NOMO-1 treated with dmso at 0.1 percent for 144 hours (cell line): Measurements from ENCODE around the gene ZHX3.

ENCODE experiments used
- DNase-seq: peaks from one replicate; lab custom pipeline; 2025; ENCODE audit not compliant: unreplicated experiment; lab: John Stamatoyannopoulos, UW

Gene ZHX3

DNA sequence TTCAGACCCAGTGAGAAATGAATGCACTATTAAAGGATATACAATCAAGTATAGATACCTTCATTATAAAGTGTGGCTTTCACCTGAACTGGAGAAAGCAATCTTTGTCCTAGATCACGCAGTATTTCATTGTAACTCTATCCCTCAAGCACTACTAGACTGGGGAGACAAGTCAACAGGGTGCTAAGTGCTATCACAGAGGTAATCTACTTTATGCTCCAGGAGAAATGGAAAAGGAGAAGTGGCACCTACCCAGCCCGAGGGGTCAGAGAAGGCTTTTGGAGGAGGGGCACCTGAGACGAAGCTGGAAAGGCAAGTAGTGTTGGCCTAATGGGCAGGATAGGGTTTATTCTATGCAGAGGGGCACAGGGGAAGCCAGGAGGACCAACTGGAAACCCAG is 17.1 kb downstream of the ZHX3 start:
- DNase-seq: no peak

DNA sequence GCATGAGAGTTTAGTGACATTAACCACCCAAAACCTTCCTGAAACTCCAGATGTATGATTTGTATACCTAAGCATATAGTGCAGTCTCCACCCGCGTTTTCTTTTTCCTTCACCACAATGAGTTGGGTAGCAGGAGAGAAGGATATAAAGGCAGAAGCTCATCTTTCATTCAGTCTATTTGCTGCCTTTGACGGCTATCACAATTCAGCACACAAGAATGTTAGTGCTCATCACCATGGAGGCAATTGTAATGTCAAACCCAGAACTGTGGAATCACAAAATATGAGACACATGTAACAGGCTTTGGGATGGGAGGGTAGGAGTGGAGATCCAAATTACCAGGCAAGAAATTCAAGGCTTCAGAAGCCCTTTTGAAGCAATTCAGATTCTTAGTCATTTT is 17.6 kb downstream of the ZHX3 start:
- DNase-seq: no peak

DNA sequence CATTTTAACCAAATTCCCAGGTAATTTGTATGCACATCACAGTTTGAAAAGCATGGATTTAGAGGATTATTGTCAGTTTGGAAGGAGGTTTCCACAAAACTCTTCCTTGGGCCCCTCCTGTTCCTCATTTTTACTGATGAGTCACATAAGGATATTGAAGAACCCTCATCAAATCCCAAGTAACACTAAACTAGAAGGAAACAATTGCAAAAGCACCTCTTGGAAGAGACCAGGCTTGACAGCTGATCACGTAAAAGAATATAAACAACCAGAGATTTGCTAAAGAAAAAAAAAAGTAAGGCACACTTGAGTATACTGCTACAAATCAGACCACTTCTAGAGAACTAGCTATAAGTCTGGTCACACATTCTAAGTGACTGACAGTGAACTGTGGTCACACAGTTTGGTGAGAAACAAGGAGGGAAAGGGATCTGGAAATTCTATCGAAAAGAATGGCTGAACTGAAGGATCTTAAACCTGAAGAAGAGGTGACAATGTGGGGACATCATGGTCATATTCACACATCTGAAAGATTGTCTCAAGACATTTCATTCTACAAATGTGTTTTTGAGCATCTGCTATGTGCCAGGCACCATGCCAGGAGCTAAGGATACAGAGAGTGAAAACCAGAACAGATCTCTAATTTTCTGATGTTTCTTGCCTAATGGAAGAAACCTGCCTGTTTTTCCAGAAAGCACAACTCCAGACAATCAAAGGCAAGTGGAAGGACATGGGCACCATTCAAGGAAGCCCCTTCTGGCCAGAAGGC is 24.1 kb downstream of the ZHX3 start:
- no peak for DNase-seq

DNA sequence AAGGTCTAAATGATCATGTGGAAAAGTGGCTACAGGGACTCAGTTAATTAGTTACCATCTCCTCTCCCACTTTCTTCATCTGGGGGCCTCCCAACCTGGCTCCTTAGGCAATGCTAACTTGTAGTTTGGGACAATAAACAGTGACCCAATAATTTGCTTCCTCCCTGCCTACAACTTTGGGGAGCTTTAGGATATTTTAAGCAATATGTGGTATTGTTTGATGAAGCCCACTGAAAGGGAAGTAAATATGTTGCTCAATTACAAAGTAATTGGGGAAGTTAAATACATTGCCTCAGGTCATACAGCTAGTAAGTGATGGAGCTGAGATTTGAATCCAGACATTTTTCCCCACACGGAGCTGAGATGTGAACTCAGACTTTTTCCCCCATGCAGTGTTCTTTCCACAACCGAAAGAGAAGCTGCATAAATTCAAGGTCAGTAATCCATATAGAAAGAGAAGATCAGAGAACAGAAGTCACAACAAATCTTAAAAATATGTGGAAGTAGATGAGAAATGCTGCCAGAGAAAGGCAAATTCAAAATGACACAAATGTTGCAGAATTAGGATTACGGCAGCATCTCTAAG is 26.6 kb downstream of the ZHX3 start:
- DNase-seq: peak; percentile 64

DNA sequence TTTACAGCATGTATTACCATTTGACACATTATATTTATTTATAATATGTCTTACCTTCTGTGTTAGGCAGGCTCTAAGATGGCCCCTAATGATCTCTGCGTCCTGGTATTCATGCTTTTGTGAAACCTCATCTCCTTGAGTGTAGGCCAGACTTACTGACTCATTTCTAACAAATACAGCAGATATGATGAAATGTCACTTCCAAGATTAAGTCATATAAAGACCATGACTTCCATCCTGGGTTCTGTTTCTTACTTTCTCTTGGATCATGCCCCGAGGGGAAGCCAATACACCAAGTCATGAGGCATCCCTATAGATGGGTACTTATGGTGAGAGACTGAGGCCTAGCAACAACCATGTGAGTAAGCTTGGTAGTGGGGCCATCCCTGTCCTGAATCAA is 30.2 kb downstream of the ZHX3 start:
- no peak for DNase-seq

DNA sequence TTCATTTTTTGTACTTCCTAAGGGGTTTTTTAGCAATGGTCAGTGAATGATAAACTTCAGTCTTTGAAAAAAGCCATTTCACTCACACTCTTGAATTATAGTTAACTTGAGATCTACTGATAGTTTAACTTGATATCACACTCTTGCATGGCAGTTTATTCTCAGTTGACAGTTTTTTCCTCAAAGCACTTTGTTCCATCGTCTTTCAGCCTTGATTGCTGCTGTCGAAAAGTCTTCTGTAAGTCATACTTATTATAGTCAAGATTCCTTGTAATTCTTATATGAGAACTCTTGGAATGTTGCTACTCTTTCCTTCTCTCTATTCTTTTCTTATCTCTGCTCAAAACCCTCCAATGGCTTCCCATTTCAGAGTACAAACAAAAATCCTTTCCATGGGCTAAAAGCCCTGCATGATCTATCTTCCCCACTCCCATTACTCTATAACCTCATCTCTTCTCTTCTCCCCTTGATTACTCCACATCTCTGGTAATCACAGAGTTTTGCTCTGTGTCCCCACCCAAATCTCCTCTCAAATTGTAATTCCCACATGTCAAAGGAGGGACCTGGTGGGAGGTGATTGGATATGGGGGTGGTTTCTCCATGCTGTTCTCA is 31.2 kb downstream of the ZHX3 start:
- no peak for DNase-seq

DNA sequence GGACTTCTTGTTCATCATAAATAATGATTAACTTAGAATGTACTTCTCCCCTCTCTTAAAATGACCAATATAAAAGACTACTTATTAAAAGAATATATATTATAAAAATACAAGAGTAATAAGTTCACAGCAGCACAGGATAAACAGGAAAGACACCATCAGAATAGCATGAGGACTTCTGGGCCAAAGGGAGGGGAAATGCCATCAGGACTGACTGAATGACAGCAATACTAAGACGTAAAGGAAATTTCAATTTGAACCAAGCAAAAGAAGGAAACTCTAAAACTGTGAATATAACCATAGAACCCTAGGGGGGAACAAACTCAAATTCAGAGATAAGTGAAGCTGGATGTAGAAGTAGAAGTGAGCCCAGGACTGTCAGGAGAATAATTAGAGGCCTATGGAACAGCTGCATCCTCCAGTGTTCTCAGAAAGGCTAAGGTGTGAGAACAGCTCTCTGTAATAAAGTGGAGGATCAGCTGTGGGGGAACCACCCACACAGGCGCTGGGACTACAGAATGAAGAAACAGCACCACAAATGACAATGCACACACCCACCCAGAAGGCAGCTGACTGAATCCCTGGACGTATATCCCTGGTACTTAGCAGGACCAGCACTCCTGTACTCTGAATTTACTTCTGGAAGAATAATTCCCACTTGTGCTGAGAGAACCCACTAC is 37.8 kb downstream of the ZHX3 start:
- DNase-seq: no peak

DNA sequence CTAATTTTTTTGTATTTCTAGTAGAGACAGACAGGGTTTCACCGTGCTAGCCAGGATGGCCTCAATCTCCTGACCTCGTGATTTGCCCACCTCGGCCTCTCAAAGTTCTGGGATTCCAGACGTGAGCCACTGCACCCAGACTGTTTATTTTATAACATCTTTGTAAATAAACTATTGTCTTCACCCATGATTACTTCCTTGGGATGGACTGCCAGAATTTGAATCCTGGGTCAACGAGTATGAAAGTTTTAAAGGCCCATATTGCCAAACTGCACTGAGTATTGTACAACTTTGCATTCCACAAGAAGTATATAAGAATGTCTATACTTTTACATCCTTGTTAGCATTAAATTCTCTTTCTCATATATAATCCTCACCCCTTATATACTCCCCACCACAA is 38.6 kb downstream of the ZHX3 start:
- DNase-seq: no peak

DNA sequence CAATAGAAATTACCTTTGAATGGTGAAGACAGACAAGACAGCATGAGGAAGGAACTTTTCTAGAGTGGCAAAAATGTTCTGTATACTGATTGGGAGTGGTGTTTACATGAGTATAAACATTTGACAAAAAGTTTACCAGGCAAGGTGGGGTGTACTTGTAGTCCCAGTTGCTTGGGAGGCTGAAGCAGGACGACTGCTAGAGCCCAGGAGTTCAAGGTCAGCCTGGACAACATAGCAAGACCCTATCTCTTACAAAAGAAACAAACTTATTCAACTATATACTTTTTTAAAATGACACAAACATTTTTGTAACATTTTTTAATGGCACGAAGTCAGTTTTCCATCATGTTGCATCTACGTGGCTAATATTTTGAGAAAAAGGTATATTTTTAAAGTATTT is 40.5 kb downstream of the ZHX3 start:
- no peak for DNase-seq

DNA sequence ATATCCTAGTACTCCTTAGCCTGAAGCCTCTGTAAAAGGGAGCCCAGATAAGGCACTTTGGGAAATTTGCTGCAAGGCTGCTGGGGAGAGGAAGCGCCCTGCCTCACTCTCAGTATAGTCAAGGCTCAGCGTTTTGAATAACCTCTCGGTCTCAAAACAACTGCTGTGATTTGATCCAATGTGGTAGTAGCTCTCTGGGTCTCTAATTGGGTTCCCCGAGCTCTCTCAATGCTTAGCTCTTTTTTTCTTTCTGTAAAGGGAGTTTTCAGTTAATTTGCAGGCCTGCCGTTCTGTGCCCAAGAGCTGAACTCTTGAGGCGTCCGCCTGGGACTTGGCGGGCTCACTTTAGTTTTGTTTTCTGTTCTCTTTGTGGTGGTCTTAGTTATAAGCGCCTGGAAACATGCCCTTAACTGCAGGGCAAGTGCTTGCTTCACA is 41.2 kb downstream of the ZHX3 start:
- DNase-seq: no peak

DNA sequence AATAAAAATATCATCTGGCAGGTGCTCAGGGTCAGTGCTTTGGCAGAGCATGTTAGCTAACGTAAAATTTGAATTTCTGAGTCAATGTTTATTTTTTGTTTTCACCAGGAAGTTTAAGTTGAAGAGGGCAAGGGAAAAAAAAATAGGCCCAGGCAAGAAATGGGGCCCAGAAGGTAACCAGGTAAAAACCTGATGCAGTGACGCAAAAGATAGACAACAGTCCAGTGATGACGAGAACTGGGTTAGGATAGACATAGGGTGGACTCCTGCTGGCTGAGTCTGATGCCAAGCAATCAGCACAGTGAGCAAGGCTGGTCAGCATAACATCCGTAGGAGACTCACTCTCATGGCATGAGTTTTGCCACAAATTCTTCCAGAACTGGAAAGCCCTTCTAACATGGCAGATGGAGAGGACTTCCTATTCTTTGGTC is 42.2 kb downstream of the ZHX3 start:
- no peak for DNase-seq

DNA sequence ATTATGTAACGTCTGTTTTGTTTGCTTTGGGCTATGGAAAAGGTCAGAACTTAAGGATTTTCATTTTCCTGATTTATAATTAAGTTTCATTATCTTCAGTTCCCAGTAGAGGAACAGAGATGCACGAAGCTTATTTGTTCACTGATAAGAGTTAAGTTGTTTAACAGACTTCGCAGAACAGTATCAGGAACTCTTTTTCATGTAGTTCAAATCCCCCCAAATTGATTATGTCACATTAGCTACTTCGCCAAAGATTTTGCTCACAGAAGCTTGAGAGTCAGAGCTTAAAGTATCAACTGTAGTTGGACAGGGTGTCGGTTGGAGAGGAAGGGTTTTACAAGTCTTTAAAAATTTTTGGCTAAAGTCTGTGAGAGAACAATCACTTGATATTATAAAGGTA is 43.4 kb downstream of the ZHX3 start:
- DNase-seq: no peak

DNA sequence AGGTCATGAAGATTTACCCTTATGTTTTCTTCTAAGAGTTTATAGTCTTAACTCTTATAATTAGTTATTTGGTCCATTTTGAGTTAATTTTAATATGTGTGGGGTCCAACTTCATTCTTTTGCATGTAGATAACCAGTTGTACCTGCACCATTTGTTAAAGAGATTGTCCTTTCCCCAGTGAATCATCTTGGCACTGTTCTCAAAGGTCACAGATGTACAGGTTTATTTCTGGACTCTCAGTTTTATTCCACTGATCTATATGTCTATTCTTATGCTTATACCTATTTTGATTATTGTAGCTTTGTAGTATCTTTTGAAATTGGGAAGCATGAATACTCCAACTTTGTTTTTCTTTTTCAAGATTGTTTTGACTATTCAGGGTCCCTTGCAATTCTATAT is 44.1 kb downstream of the ZHX3 start:
- DNase-seq: no peak

DNA sequence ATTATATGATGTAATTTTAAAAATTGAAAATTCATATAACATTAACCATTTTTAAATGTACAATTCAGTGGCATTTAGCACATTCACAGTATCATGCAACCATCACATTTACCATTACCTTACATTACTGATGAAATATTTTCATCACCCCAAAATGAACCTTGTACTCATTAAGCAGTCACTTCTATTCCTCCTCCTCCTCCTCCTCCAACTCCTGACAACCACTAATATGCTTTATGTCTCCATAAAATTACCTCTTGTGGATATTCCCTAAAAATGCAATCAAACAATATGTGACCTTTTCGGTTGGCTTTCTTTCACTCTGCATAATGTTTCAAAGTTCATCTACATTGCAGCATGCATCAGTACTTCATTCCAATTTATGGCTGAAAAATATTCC is 45.2 kb downstream of the ZHX3 start:
- DNase-seq: no peak

DNA sequence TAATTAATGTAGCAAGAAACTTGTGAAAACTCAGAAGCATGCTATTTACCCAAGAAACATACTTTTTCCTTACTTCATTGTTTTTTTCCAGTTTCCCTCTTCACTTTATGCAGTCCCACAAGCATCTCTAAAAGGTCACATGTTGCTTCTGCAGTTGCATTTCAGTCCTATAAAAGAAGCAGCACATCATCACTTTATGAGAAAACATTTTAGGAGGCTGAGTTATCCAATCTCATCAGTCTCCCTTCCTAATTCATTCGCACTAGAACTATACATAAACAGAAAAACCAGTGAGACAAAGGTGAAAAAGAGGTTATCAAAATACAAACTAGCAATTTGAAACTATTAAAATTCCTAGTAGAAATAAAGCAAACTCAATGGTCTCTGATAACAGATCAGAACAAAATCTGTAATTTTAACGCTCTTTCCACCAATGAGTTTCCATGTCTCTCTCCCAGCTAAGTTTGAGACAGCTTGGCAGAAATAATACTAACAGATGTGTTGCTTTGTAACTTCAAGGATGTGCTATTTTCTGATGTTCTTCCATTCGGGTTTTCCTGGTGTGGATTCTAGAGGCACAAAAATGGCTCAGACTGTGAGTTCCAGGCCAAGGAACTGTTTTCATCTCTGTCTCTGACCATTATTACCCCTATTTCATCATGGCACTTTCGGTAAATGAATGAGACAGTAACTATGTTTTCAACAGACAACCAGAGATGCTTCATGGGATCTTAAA is 48.4 kb downstream of the ZHX3 start:
- no peak for DNase-seq

DNA sequence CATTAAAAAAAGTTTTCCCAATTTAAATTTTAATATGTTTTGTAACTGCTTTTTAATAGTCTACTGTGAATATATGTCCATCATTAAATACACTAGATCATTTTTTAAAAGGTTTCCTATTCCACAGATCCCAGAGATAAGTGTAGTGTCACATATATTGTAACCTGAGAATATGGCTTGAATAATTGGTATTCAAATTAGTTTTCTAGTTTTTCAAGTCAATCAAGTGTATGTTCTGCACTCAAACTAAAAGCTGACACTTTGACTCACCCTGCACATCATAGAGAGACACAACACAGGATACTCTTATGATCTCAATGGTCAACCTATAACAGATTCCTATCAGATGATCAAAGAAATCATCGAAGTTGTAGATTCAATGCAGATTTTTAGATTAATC is 49.1 kb downstream of the ZHX3 start:
- DNase-seq: no peak

DNA sequence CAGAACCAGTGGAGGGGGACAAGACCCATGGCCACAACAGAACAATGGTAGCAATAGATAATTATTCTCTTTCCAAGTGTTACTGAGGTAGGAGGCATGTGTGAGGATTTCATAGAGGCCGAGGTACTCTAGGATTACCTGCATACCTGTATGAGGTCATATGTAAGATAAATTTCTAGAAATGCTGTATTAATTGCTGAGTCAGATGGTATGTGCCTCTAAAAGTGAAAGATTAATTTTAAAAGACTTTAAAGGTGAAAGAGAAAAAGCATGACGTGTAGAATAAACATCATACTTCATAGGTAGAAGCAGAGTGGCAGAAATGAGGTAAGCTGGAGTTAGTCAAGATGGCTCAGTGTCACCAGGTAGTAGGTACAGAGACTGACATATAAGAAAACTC is 51.6 kb downstream of the ZHX3 start:
- DNase-seq: no peak

DNA sequence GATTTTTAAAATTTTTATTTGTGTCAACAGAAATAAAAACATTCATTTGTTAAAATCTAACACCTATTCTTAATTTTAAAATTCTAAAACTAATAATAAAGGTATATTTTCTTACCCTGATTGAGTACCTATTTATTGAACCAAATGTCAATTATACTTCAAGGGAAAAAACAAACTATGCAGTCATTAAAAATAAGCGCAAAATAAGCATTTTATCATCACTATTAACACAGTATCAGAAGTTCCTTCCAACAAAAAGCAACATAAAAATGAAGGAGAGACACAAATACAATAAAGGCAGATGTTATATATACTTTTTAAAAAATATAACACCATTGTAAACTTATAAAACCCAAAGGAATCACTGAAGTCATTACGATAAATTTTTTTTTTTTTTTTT is 52.7 kb downstream of the ZHX3 start:
- DNase-seq: no peak

DNA sequence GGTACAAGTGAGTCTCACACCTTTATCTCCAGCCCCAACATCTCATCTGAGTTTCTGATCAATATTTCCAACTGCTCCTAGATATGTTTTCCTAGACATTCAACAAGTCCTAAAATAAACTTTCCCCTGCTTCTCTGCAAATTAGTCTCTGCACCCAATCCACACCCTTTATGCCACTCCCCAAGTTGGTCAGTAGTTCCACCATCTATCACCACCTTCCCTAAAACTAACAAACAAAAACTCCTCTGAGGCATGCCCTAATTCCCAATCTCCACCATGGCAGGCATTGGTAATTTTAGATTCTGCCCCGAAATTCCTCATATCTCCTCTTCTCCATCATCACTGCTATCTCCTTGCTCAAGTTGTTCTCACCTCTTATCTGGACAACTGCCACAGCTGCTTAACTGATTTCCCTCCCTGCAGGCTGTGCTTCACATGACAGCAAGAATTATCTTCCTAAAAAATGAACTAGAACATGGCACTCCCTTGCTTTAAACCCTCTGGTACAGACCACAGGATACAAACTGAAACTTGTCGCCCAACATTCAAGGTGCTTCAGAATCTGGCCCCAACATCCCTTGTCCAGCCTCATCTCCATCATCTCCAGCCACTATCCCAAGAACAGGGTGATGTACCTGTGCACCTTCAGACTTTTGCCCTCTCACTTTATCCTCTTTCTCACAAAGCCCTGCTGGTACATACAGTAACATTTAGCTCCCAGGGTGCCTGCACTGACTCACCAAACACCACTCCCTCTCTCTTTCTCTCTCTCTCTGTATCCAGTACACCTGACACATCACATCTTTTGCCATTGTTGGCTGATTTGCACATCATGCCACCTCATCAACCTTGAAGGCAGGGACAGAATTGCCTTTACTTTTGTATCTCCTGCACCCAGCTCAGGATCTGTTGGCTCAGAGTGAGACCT is 55.5 kb downstream of the ZHX3 start:
- no peak for DNase-seq

DNA sequence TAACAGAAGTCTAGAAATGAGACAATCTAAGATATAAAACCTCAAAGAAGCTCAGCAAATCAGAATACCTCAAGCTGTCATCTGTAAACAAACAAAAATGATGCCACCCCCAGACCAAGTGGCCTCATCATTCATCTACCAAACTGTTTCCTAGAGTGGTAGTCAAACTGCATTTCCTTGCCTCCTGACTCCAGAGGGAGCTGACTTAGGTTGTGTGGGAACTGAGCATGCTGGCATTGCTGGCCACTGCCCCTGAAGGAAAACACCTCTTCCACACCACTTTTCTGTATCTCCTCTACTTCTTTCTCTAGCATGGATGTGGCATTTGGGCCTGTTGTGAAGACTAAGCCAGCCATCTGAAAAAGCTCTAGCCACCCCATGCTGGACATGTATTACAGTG is 56.3 kb downstream of the ZHX3 start:
- DNase-seq: no peak
